ENCODE measurements around the gene UIMC1. TPM values are rescaled to one million over a fixed set of nuclear protein-coding genes. Genes with fewer than 3 reads are reported as not detected.

Gene UIMC1
- total and polyA plus RNA-seq, 2 of the 13 experiments (the other 11 are each of a cell fraction or from before 2014, with no cell fraction given) = 18.9 to 32.7 TPM

DNA sequence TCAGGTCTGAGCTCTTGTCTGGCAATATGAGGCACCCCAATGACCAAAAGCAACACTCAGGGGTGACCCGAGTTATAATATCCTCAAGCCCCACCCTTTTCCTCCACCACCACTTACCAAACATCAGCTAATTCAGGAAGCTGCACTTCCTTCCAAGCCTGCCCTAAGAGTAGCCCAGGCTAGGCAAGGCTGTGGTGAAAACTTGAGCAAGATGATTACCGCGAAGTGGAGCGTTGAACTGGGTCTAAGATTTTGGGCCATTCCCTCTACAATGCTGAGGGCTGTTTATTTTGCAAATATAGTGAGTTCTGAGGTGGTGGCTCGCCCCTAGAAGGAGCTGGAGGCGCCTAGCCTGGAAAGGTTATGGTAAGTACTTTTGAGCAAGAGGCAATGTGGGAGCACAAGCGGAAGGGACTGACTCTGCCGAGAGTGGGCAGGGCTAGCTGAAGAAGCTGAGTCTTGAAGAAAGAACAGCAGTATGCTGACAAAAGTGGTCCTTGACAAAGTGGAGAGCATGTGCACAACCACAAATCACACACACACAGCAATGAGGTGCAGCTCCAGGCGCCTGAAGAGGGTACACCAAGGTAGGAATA, 107.2 kb downstream of the UIMC1 start, which contains the start of gene HK3:
Gene HK3, minus strand, starts transcription at position 51 of the 596 bp plus-strand sequence. CDS start 3,187 bp downstream, outside the sequence.
- H3K9me3 ChIP-seq (ENCODE audit: low read length) = no peaks in the 10 kb centered on the region
- FAIRE-seq (no peak), ATAC-seq (no peak), DNase-seq (ENCODE audit: low spot score) (no peak)
- H3K79me2 ChIP-seq (ENCODE audit: insufficient read depth, low read length) = no peaks in the 10 kb centered on the region
- no peak within 1 kb of the TSS for H3K4me3 ChIP-seq (replicated peaks in 1 of 3; ENCODE audit: insufficient read depth in 1 of 3, low read depth in 2 of 3, low read length in 3 of 3)
- peaks cover 4 to 7% of the 10 kb centered on the region in 2 experiments; a peak in 4 of 5 replicates for H3K36me3 ChIP-seq (replicated peaks in 1 of 2; ENCODE audit: control insufficient read depth in 1 of 2, insufficient read depth in 2 of 2, low read length in 2 of 2)
- intact Hi-C loops (cut with micrococcal nuclease; ENCODE audit: unreplicated experiment) = no loop called here
- H4K20me1 ChIP-seq (ENCODE audit: insufficient read depth, low read length) = no peaks in the 10 kb centered on the region
- H3K4me2 ChIP-seq (ENCODE audit: low read depth, low read length) = no peak within 1 kb of the TSS
- ChIA-PET CTCF (ENCODE audit: low intra/inter-chr PET ratio, low total read pairs) (no interaction called here), POLR2A (no interaction called here)
- WGBS (ENCODE audit: low lambda C conversion rate) = 88% methylated on average over 9 of the region's 9 CpGs
- no peak within 1 kb of the TSS for H2AFZ ChIP-seq (ENCODE audit: low read length)
- peaks cover 0 to 2% of the 10 kb centered on the region in 2 experiments; a peak in 1 of 5 replicates for H3K27me3 ChIP-seq (ENCODE audit: control insufficient read depth in 1 of 2, insufficient read depth in 2 of 2, low read length in 2 of 2)
- BruUV-seq (replicated peaks) = no TSS peak
- H3K27ac ChIP-seq (ENCODE audit: extremely low read length, insufficient read depth, low read length) = no peak within 1 kb of the TSS
- H3K9ac ChIP-seq (ENCODE audit: insufficient read depth, low read depth, low read length) = no peak within 1 kb of the TSS
- in situ Hi-C loops (cut with HindIII; ENCODE audit: extremely low pct_ligation_motif_present, low pct_unique_long_range_greater_than_20kb) = no loop called here
- peaks cover 16% of the 10 kb centered on the region for H3K4me1 ChIP-seq (ENCODE audit: insufficient read depth, low read length)
- no peak for TF ChIP-seq KDM2A (CRISPR knock-in tag; IDR thresholded peaks at IDR 0.05; ENCODE audit: borderline replicate concordance, low read depth)
- TF ChIP-seq DZIP1 (CRISPR knock-in tag; IDR thresholded peaks at IDR 0.05) = no peak
- TF ChIP-seq ZNF75D (CRISPR knock-in tag; IDR thresholded peaks at IDR 0.05; ENCODE audit: borderline replicate concordance) = no peak
- no peak for TF ChIP-seq ZSCAN9 (CRISPR knock-in tag; IDR thresholded peaks at IDR 0.05; ENCODE audit: borderline replicate concordance)
- no peak for TF ChIP-seq NR2F1 (CRISPR knock-in tag; IDR thresholded peaks at IDR 0.05)
- no peak for TF ChIP-seq ZNF484 (CRISPR knock-in tag; IDR thresholded peaks at IDR 0.05; ENCODE audit: borderline replicate concordance, low read depth)
- TF ChIP-seq GABPB1 (CRISPR knock-in tag; IDR thresholded peaks at IDR 0.05) = no peak
- no peak for TF ChIP-seq EZH2 (conservative IDR thresholded peaks at IDR 0.05; ENCODE audit: low read depth, low read length)
- no peak for TF ChIP-seq TFDP2 (CRISPR knock-in tag; IDR thresholded peaks at IDR 0.05)
- no peak for TF ChIP-seq U2AF2 (IDR thresholded peaks at IDR 0.05; ENCODE audit: low read depth, low read length)
- no peak for TF ChIP-seq KMT2B (CRISPR knock-in tag; IDR thresholded peaks at IDR 0.05)
